Erythroblast (primary cell): Measurements from ENCODE around the gene KIF5A.

Experiments used
- GATA1 ChIP-seq: IDR thresholded peaks from 2 replicates; pipeline ENCODE4 v1.6.1; 2011; ENCODE audit warnings: low read depth, mild to moderate bottlenecking, control low read depth, low read length, moderate library complexity
- POLR2A ChIP-seq: IDR thresholded peaks from 2 replicates; pipeline ENCODE4 v1.6.1; 2011; ENCODE audit warnings: mild to moderate bottlenecking, low read length

DNA sequence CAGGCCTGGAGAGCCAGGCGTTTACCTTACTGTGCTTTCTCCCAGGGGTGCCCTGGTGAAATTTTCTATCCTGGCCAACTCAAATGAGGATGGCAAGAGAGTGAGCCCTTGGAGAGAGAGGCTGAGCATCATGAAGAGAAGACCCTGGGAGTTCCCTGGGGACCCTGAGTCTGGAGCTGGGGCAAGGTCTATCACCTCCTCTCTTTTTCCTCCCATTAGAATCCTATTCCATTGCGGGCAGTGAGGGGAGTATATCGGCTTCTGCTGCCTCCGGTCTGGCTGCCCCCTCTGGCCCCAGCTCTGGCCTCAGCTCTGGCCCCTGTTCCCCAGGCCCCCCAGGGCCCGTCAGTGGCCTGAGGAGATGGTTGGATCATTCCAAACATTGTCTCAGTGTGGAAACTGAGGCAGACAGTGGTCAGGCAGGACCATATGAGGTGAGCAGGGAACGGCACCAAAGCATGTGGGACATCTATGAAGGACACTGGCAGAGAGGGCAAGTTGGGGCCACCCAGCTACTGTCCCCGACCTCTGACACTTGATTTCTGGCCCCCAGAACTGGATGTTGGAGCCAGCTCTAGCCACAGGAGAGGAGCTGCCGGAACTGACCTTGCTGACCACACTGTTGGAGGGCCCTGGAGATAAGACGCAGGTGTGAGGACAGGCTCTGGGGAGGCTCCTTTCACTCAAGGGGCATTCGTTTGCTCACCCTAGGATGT is 63.0 kb downstream of the KIF5A start:
- no peak for TF ChIP-seq POLR2A
- TF ChIP-seq GATA1, result no peak
